ENCODE data around the gene CAMK4. TPM values are rescaled to one million over a fixed set of nuclear protein-coding genes. Genes with fewer than 3 reads are reported as not detected.
"Not testable (repeated sequence)": the region's sequence is repeated elsewhere in the genome, so short reads cannot be mapped to it uniquely, and the experiment has no call there.

Gene CAMK4
- total RNA-seq, 4 donors from 2014 or later: 0.16 to 5.0 (median 4.4) TPM

GRCh38 chr5:111299831-111300432, 75.7 kb downstream of the CAMK4 start:
- H3K27me3 ChIP-seq: no peaks in the 10 kb centered on the region
- no peak for ATAC-seq
- H3K27ac ChIP-seq: no peak overlapping the region
- no peaks in the 10 kb centered on the region for H3K9me3 ChIP-seq
- H3K4me1 ChIP-seq: no peaks in the 10 kb centered on the region
- no peak overlapping the region for H3K4me3 ChIP-seq
- no peaks in the 10 kb centered on the region for H3K36me3 ChIP-seq
- WGBS, 2 donors (ENCODE audit: low coverage in 1 of 2): 60 to 61% methylated on average over 3 of the region's 3 CpGs
- TF ChIP-seq EP300 (IDR thresholded peaks at IDR 0.05) (no peak), POLR2A (IDR thresholded peaks at IDR 0.05) (no peak), POLR2AphosphoS5 (IDR thresholded peaks at IDR 0.05) (no peak)
- TF ChIP-seq, protein P1, sequence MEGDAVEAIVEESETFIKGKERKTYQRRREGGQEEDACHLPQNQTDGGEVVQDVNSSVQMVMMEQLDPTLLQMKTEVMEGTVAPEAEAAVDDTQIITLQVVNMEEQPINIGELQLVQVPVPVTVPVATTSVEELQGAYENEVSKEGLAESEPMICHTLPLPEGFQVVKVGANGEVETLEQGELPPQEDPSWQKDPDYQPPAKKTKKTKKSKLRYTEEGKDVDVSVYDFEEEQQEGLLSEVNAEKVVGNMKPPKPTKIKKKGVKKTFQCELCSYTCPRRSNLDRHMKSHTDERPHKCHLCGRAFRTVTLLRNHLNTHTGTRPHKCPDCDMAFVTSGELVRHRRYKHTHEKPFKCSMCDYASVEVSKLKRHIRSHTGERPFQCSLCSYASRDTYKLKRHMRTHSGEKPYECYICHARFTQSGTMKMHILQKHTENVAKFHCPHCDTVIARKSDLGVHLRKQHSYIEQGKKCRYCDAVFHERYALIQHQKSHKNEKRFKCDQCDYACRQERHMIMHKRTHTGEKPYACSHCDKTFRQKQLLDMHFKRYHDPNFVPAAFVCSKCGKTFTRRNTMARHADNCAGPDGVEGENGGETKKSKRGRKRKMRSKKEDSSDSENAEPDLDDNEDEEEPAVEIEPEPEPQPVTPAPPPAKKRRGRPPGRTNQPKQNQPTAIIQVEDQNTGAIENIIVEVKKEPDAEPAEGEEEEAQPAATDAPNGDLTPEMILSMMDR (IDR thresholded peaks at IDR 0.05): no peak

DNA sequence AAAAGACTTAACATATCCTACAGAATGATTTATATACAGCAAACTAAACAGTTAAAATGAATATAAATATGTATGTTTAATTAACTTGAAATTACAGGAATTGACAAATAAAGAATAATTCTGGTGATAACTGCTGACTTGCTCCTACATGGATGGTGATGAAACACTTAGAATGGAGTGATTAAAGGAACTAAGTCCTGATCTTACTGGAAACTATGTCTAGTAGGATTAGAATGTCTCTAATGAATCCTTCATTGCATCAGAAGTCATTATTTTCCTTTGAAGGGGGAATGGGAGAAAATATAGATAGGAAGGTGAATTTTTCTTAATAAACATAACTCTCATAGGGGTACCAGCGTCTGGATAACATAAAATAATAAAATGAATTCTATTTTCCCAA, 77.1 kb downstream of the CAMK4 start:
- no peak for ATAC-seq
- Histone ChIP-seq H3K36me3 (no peaks in the 10 kb centered on the region), H3K9me3 (no peaks in the 10 kb centered on the region), H3K27me3 (no peaks in the 10 kb centered on the region), H3K27ac (no peak overlapping the region), H3K4me1 (no peaks in the 10 kb centered on the region), H3K4me3 (no peak overlapping the region)
- WGBS, 2 donors (ENCODE audit: low coverage in 1 of 2): 73 to 84% methylated on average over 1 of the region's 1 CpG
- no peak for TF ChIP-seq EP300 (IDR thresholded peaks at IDR 0.05)
- TF ChIP-seq POLR2A (IDR thresholded peaks at IDR 0.05): no peak
- TF ChIP-seq POLR2AphosphoS5 (IDR thresholded peaks at IDR 0.05): no peak
- TF ChIP-seq, protein P1 (IDR thresholded peaks at IDR 0.05): no peak

GRCh38 chr5:111302043-111302442, 77.9 kb downstream of the CAMK4 start:
- WGBS, 2 donors (ENCODE audit: low coverage in 1 of 2): 93 to 96% methylated on average over 3 to 5 of the region's 15 CpGs
- H3K9me3 ChIP-seq, H3K36me3 ChIP-seq, ATAC-seq, H3K4me3 ChIP-seq, H3K27me3 ChIP-seq, H3K27ac ChIP-seq, H3K4me1 ChIP-seq: not testable (repeated sequence)

DNA sequence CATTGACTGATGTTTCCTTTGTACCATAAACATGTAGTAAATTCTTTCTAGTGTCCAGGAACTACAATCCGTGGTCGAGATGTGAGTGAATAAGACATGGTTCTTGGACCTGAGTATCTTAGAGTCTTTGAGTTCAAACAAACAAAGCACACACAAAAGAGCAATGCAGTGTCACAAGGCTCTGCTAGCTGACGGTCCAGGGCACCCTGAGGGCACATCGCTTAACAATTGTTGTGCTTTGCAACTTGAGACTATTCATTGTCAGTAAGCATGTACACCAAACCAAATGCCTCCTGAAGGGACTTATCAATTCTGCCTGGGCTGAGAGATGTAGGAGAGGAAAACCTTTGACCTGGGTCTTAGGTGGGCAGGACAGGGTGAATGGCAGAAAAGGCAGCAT, 84.8 kb downstream of the CAMK4 start:
- no peaks in the 10 kb centered on the region for H3K27me3 ChIP-seq
- H3K4me3 ChIP-seq: no peak overlapping the region
- H3K4me1 ChIP-seq: no peaks in the 10 kb centered on the region
- H3K36me3 ChIP-seq: no peaks in the 10 kb centered on the region
- ATAC-seq: no peak
- no peak overlapping the region for H3K27ac ChIP-seq
- WGBS, 2 donors (ENCODE audit: low coverage in 1 of 2): 54 to 57% methylated on average over 3 of the region's 4 CpGs
- no peaks in the 10 kb centered on the region for H3K9me3 ChIP-seq
- TF ChIP-seq, protein P1 (IDR thresholded peaks at IDR 0.05): no peak
- TF ChIP-seq EP300 (IDR thresholded peaks at IDR 0.05) (no peak), POLR2A (IDR thresholded peaks at IDR 0.05) (no peak), POLR2AphosphoS5 (IDR thresholded peaks at IDR 0.05) (no peak)

- no peak for TF ChIP-seq POLR2AphosphoS5 (IDR thresholded peaks at IDR 0.05)
- TF ChIP-seq, protein P1 (IDR thresholded peaks at IDR 0.05): no peak
- 80 to 96% methylated on average over 2 of the region's 2 CpGs for WGBS, 2 donors (ENCODE audit: low coverage in 1 of 2)
- Histone ChIP-seq H3K27ac (no peak overlapping the region), H3K36me3 (no peaks in the 10 kb centered on the region), H3K4me1 (no peaks in the 10 kb centered on the region), H3K4me3 (no peak overlapping the region), H3K27me3 (no peaks in the 10 kb centered on the region), H3K9me3 (no peaks in the 10 kb centered on the region)
- ATAC-seq: no peak
These were observed 85.2 kb downstream of the CAMK4 start for GRCh38 chr5:111309384-111309783.

All from gastroesophageal sphincter (tissue), 4 donors.